HepG2 (cell line): ENCODE results near the gene CEMP1. TPM values are rescaled to one million over a fixed set of nuclear protein-coding genes. Genes with fewer than 3 reads are reported as not detected.

Experiments
- ARNT ChIP-seq: fragments of 450-650 bp; IDR thresholded peaks from 2 replicates; pipeline ENCODE4 v1.6.1; 2017
- CREB1 ChIP-seq, 2 experiments: fragments of 450-650 bp in 1 of 2; IDR thresholded peaks; 2 replicates each; pipeline ENCODE4 v1.6.1; 2016 to 2017; ENCODE audit warnings: control low read depth in 1 of 2, mild to moderate bottlenecking in 1 of 2, missing compliant biosample characterization in 1 of 2, missing genetic modification characterization in 1 of 2
- ELF4 ChIP-seq: sonication (generic); formaldehyde crosslinking; IDR thresholded peaks from 2 replicates; pipeline ENCODE4 v1.5.0; 2020; ENCODE audit warnings: missing genetic modification reagents, mild to moderate bottlenecking, moderate library complexity, borderline replicate concordance
- HHEX ChIP-seq: IDR thresholded peaks from 2 replicates; pipeline ENCODE4 v1.6.1; 2016; ENCODE audit warnings: control low read depth
- HOMEZ ChIP-seq: IDR thresholded peaks from 2 replicates; pipeline ENCODE4 v1.6.1; 2016; ENCODE audit warnings: low read depth
- ISL2 ChIP-seq: sonication (generic); formaldehyde crosslinking; IDR thresholded peaks from 2 replicates; pipeline ENCODE4 v1.5.0; 2020; ENCODE audit warnings: missing genetic modification reagents
- KDM2A ChIP-seq: sonication (generic); formaldehyde crosslinking; IDR thresholded peaks from 2 replicates; pipeline ENCODE4 v1.4.0; 2020; ENCODE audit warnings: low read depth, missing genetic modification reagents, borderline replicate concordance
- NR2F6 ChIP-seq, 2 experiments: IDR thresholded peaks; 2 replicates each; pipeline ENCODE4 v1.6.1; 2016; ENCODE audit warnings: antibody characterized with exemption in 1 of 2, mild to moderate bottlenecking in 1 of 2
- PHF21A ChIP-seq: sonication (generic); formaldehyde crosslinking; IDR thresholded peaks from 2 replicates; pipeline ENCODE4 v1.5.0; 2020; ENCODE audit warnings: mild to moderate bottlenecking, missing genetic modification reagents
- POLR2A ChIP-seq, 2 experiments: IDR thresholded peaks; 2 replicates each; pipeline ENCODE4 v1.6.1; 2011; ENCODE audit warnings: low read depth in 2 of 2, low read length in 2 of 2, mild to moderate bottlenecking in 1 of 2, moderate library complexity in 1 of 2; ENCODE audit not compliant: insufficient read depth in 1 of 2
- SOX5 ChIP-seq: IDR thresholded peaks from 2 replicates; pipeline ENCODE4 v1.6.1; 2016; ENCODE audit warnings: borderline replicate concordance
- ZFAT ChIP-seq: sonication (generic); formaldehyde crosslinking; conservative IDR thresholded peaks from 2 replicates; pipeline ENCODE4 v1.8.1; 2023; ENCODE audit warnings: missing genetic modification reagents, inconsistent platforms
- ZFP37 ChIP-seq: sonication (generic); formaldehyde crosslinking; IDR thresholded peaks from 2 replicates; pipeline ENCODE4 v1.4.0; 2020; ENCODE audit warnings: missing genetic modification reagents, borderline replicate concordance
- ZNF253 ChIP-seq: sonication (generic); formaldehyde crosslinking; IDR thresholded peaks from 2 replicates; pipeline ENCODE4 v1.8.0; 2022; ENCODE audit warnings: mild to moderate bottlenecking, missing genetic modification reagents, borderline replicate concordance
- ZNF317 ChIP-seq: sonication (generic); formaldehyde crosslinking; IDR thresholded peaks from 2 replicates; pipeline ENCODE4 v1.5.0; 2020; ENCODE audit warnings: mild to moderate bottlenecking, missing genetic modification reagents
- ZNF446 ChIP-seq: sonication (generic); formaldehyde crosslinking; IDR thresholded peaks from 2 replicates; pipeline ENCODE4 v1.5.0; 2020; ENCODE audit warnings: mild to moderate bottlenecking, missing genetic modification reagents
- ZNF652 ChIP-seq: IDR thresholded peaks from 2 replicates; pipeline ENCODE4 v1.6.1; 2016; ENCODE audit warnings: low read depth, borderline replicate concordance
- ZNF775 ChIP-seq: sonication (generic); formaldehyde crosslinking; IDR thresholded peaks from 2 replicates; pipeline ENCODE4 v1.4.0; 2020; ENCODE audit warnings: missing genetic modification reagents, mild to moderate bottlenecking, moderate library complexity, borderline replicate concordance
- polyA plus RNA-seq, 8 experiments: library from polyadenylated mRNA; depleted of rRNA in 3 of 8; stranded (reverse) in 7 of 8; unstranded in 1 of 8; fragments of >200 nt; fragmentation: Illumina TruSeq in 4 of 8; extraction: Trizol in 4 of 8; gene quantifications; 2 replicates each; pipeline versions ENCODE4 v1.2.1 to v1.2.3, GENCODE V29; 2011 to 2016; ENCODE audit warnings: low read depth in 4 of 8, missing spikeins in 1 of 8, mixed read lengths in 1 of 8; ENCODE audit not compliant: insufficient read depth in 1 of 8
- total RNA-seq, 5 experiments: library from RNA; depleted of rRNA; stranded (reverse); fragments of >200 nt; fragmentation: Illumina TruSeq; extraction: Trizol; gene quantifications; 2 replicates each; pipeline ENCODE4 v1.2.3, GENCODE V29; 2016; ENCODE audit warnings: low read depth in 1 of 5
- TF ChIP-seq, protein P1 (sequence below): sonication (generic); formaldehyde crosslinking; IDR thresholded peaks from 2 replicates; pipeline ENCODE4 v1.5.0; 2020; ENCODE audit warnings: mild to moderate bottlenecking, missing genetic modification reagents, borderline replicate concordance
- TF ChIP-seq, protein P2 (sequence below): IDR thresholded peaks from 2 replicates; pipeline ENCODE4 v1.6.1; 2016

Gene CEMP1
- total and polyA plus RNA-seq, 2 of the 13 experiments (the other 11 are each of a cell fraction or from before 2014, with no cell fraction given): not detected

DNA sequence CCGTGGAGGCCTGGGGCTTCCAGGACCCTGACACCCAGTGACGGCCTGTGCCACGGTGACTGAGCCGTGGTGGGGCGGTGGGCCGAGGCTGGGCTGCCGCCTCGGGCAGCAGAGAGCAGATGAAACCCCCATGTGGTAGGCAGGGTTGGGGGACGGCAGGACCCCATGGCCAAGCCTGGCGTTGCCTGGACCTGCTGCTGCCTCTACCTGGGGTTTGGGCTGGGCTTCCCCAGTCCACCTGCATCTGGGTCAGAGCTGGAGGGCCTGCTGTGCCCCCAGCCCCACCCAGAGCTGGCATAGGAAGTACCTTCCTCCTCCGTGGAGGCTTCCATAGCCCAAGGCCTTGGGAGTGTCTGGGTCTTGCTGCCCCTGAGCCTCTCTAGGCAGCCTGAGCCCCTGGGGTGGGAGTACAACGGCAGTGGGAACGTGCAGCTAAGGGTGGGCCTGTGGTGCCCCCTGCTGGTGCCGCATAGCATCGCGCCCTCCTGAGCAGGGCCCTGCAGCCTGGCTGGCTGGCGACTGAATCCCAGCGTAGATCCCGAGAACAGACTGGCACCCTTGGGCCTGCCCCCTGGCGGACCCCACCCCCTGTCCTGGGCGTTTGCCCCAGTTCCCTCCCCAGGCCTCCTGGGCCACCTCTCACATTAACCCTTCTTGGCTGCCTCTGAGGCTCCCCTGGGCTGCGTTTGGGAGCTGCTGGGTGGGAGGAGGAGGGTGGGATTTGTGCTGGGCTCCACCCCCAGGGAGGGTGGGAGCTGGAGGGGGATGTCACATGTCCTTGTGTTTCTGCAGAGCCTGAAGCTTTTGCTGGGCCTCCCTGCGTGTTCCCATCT lies 30.1 kb downstream of the CEMP1 start (continued):
- TF ChIP-seq ZFP37 (no peak), ARNT (no peak), ZNF652 (no peak), HHEX (CRISPR knock-in tag) (no peak), ZNF253 (CRISPR knock-in tag) (no peak), ZNF446 (no peak), ZNF775 (no peak), ZNF317 (no peak), ISL2 (CRISPR knock-in tag) (no peak), HOMEZ (CRISPR knock-in tag) (no peak), ELF4 (CRISPR knock-in tag) (no peak), CREB1 (IDR thresholded peaks at IDR 0.05) (no peak), CREB1 (CRISPR knock-in tag; IDR thresholded peaks at IDR 0.05) (no peak), KDM2A (peak; percentile 86), ZFAT (CRISPR knock-in tag) (no peak), POLR2A (IDR thresholded peaks at IDR 0.05; ENCODE audit: insufficient read depth in 1 of 2, low read depth in 2 of 2, low read length in 2 of 2) (no peak), PHF21A (no peak), NR2F6 (IDR thresholded peaks at IDR 0.05) (no peak), NR2F6 (CRISPR knock-in tag; IDR thresholded peaks at IDR 0.05) (peak; percentile 21; the same call in 1 of the 2 replicates), SOX5 (no peak)
- TF ChIP-seq, protein P1, sequence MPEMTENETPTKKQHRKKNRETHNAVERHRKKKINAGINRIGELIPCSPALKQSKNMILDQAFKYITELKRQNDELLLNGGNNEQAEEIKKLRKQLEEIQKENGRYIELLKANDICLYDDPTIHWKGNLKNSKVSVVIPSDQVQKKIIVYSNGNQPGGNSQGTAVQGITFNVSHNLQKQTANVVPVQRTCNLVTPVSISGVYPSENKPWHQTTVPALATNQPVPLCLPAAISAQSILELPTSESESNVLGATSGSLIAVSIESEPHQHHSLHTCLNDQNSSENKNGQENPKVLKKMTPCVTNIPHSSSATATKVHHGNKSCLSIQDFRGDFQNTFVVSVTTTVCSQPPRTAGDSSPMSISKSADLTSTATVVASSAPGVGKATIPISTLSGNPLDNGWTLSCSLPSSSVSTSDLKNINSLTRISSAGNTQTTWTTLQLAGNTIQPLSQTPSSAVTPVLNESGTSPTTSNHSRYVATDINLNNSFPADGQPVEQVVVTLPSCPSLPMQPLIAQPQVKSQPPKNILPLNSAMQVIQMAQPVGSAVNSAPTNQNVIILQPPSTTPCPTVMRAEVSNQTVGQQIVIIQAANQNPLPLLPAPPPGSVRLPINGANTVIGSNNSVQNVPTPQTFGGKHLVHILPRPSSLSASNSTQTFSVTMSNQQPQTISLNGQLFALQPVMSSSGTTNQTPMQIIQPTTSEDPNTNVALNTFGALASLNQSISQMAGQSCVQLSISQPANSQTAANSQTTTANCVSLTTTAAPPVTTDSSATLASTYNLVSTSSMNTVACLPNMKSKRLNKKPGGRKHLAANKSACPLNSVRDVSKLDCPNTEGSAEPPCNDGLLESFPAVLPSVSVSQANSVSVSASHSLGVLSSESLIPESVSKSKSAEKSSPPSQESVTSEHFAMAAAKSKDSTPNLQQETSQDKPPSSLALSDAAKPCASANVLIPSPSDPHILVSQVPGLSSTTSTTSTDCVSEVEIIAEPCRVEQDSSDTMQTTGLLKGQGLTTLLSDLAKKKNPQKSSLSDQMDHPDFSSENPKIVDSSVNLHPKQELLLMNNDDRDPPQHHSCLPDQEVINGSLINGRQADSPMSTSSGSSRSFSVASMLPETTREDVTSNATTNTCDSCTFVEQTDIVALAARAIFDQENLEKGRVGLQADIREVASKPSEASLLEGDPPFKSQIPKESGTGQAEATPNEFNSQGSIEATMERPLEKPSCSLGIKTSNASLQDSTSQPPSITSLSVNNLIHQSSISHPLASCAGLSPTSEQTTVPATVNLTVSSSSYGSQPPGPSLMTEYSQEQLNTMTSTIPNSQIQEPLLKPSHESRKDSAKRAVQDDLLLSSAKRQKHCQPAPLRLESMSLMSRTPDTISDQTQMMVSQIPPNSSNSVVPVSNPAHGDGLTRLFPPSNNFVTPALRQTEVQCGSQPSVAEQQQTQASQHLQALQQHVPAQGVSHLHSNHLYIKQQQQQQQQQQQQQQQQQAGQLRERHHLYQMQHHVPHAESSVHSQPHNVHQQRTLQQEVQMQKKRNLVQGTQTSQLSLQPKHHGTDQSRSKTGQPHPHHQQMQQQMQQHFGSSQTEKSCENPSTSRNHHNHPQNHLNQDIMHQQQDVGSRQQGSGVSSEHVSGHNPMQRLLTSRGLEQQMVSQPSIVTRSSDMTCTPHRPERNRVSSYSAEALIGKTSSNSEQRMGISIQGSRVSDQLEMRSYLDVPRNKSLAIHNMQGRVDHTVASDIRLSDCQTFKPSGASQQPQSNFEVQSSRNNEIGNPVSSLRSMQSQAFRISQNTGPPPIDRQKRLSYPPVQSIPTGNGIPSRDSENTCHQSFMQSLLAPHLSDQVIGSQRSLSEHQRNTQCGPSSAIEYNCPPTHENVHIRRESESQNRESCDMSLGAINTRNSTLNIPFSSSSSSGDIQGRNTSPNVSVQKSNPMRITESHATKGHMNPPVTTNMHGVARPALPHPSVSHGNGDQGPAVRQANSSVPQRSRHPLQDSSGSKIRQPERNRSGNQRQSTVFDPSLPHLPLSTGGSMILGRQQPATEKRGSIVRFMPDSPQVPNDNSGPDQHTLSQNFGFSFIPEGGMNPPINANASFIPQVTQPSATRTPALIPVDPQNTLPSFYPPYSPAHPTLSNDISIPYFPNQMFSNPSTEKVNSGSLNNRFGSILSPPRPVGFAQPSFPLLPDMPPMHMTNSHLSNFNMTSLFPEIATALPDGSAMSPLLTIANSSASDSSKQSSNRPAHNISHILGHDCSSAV (CRISPR knock-in tag): no peak
- TF ChIP-seq, protein P2, sequence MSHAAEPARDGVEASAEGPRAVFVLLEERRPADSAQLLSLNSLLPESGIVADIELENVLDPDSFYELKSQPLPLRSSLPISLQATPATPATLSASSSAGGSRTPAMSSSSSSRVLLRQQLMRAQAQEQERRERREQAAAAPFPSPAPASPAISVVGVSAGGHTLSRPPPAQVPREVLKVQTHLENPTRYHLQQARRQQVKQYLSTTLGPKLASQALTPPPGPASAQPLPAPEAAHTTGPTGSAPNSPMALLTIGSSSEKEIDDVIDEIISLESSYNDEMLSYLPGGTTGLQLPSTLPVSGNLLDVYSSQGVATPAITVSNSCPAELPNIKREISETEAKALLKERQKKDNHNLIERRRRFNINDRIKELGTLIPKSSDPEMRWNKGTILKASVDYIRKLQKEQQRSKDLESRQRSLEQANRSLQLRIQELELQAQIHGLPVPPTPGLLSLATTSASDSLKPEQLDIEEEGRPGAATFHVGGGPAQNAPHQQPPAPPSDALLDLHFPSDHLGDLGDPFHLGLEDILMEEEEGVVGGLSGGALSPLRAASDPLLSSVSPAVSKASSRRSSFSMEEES (CRISPR knock-in tag): no peak
